ENCODE data around the gene SEC14L5. TPM values are rescaled to one million over a fixed set of nuclear protein-coding genes. Genes with fewer than 3 reads are reported as not detected.

The SEC14L5 gene
- total and polyA plus RNA-seq, 10 of the 15 experiments (the other 5 are each of a cell fraction or from before 2014, with no cell fraction given), result 0.01 TPM; not detected in 9

GRCh38 chr16:4926928-4927327, 31.2 kb upstream of the SEC14L5 start:
- Histone ChIP-seq H3K27ac (ENCODE audit: control insufficient read depth, insufficient read depth) (no peak overlapping the region), H3K79me2 (ENCODE audit: control insufficient read depth, insufficient read depth, low read length) (no peaks in the 10 kb centered on the region), H3K4me3 (no peak overlapping the region), H4K20me1 (ENCODE audit: control insufficient read depth, insufficient read depth) (no peaks in the 10 kb centered on the region), H3K9me3 (replicated peaks; ENCODE audit: control insufficient read depth, insufficient read depth, low read length) (peaks cover 3% of the 10 kb centered on the region; the same call in 2 of the 3 replicates), H3K36me3 (ENCODE audit: control insufficient read depth in 2 of 2, insufficient read depth in 2 of 2, low read length in 1 of 2) (no peaks in the 10 kb centered on the region), H3K4me1 (ENCODE audit: control insufficient read depth, insufficient read depth, low read length) (no peaks in the 10 kb centered on the region), H2AFZ (ENCODE audit: control insufficient read depth, low read depth, low read length) (no peak overlapping the region), H3K27me3 (replicated peaks in 1 of 2; ENCODE audit: control insufficient read depth in 2 of 2, insufficient read depth in 2 of 2, low read length in 1 of 2) (peaks cover 0 to 1% of the 10 kb centered on the region in 2 experiments; a peak in 1 of 4 replicates), H3K9ac (ENCODE audit: control insufficient read depth, insufficient read depth, low read length) (no peak overlapping the region), H3K4me2 (ENCODE audit: control insufficient read depth, insufficient read depth) (no peak overlapping the region)
- POLR2A ChIA-PET, result no interaction called here
- no peak for DNase-seq (ENCODE audit: low read depth, low spot score)
- in situ Hi-C loops (cut with MboI) (no loop called here), intact Hi-C loops (cut with micrococcal nuclease; ENCODE audit: unreplicated experiment) (no loop called here)
- no peak for ATAC-seq
- WGBS (ENCODE audit: insufficient coverage, insufficient replicate concordance, low lambda C conversion rate, missing lambda C conversion rate), result 82% methylated on average over 2 of the region's 2 CpGs
- BruUV-seq (replicated peaks), result no TSS peak
- no peak for FAIRE-seq
- RAD21 ChIA-PET (ENCODE audit: unreplicated experiment), result no interaction called here
- SMC1A ChIA-PET (ENCODE audit: uncharacterized antibody, unreplicated experiment), result no interaction called here
- CTCF ChIA-PET, result no interaction called here
- TF ChIP-seq SP1 (IDR thresholded peaks at IDR 0.05; ENCODE audit: low read depth, low read length) (no peak), RAD21 (IDR thresholded peaks at IDR 0.05; ENCODE audit: insufficient read depth, low read depth, low read length) (no peak), ZNF217 (IDR thresholded peaks at IDR 0.05) (no peak), E2F8 (IDR thresholded peaks at IDR 0.05; ENCODE audit: low read depth, partially characterized antibody) (no peak), NRF1 (conservative IDR thresholded peaks at IDR 0.05; ENCODE audit: low read depth, low read length) (no peak), USF1 (IDR thresholded peaks at IDR 0.05; ENCODE audit: borderline replicate concordance, extremely low read length, insufficient read depth, low read depth, low read length) (no peak), LARP7 (IDR thresholded peaks at IDR 0.05) (no peak), ZNF24 (IDR thresholded peaks at IDR 0.05) (no peak)

All from GM12878 (cell line).